C4-2B (cell line): Measurements from ENCODE around the gene VPS13D.

Experiments used
- ZFX ChIP-seq: fragments of 450-650 bp; IDR thresholded peaks from 2 replicates; pipeline ENCODE4 v1.6.1; 2017
- TF ChIP-seq, protein P1 (sequence below): fragments of 450-650 bp; conservative IDR thresholded peaks from 2 replicates; pipeline ENCODE4 v1.5.1; 2017; ENCODE audit warnings: mild to moderate bottlenecking

- TF ChIP-seq, protein P1, sequence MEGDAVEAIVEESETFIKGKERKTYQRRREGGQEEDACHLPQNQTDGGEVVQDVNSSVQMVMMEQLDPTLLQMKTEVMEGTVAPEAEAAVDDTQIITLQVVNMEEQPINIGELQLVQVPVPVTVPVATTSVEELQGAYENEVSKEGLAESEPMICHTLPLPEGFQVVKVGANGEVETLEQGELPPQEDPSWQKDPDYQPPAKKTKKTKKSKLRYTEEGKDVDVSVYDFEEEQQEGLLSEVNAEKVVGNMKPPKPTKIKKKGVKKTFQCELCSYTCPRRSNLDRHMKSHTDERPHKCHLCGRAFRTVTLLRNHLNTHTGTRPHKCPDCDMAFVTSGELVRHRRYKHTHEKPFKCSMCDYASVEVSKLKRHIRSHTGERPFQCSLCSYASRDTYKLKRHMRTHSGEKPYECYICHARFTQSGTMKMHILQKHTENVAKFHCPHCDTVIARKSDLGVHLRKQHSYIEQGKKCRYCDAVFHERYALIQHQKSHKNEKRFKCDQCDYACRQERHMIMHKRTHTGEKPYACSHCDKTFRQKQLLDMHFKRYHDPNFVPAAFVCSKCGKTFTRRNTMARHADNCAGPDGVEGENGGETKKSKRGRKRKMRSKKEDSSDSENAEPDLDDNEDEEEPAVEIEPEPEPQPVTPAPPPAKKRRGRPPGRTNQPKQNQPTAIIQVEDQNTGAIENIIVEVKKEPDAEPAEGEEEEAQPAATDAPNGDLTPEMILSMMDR, result no peak
- no peak for TF ChIP-seq ZFX
Measured at GRCh38 chr1:12442217-12442616, 212.4 kb downstream of the VPS13D start.
